Neutrophil (primary cell): ENCODE measurements around the gene SMAD6.

Experiments
- H3K27ac ChIP-seq: fragments of 200-600 bp; sonication (generic); 2 replicates; pipeline ENCODE4 v1.5.1; 2016; ENCODE audit warnings: mild to moderate bottlenecking, moderate library complexity
- H3K27me3 ChIP-seq: fragments of 200-600 bp; sonication (generic); 2 replicates; pipeline ENCODE4 v1.6.0; 2016; ENCODE audit warnings: mild to moderate bottlenecking
- H3K36me3 ChIP-seq: fragments of 200-600 bp; sonication (generic); 2 replicates; pipeline ENCODE4 v1.5.1; 2017
- H3K4me1 ChIP-seq, 2 experiments: fragments of 200-600 bp in 1 of 2; sonication (generic) in 1 of 2; 1 replicate in 1 of 2; 2 replicates in 1 of 2; pipeline versions ENCODE4 v1.5.1 to v1.6.1; 2013 to 2016; ENCODE audit warnings: low read depth in 1 of 2, low read length in 1 of 2, mild to moderate bottlenecking in 1 of 2, moderate library complexity in 1 of 2; ENCODE audit not compliant: control insufficient read depth in 1 of 2, insufficient read depth in 1 of 2
- H3K4me3 ChIP-seq, 2 experiments: fragments of 200-600 bp in 1 of 2; sonication (generic) in 1 of 2; 1 replicate in 1 of 2; 2 replicates in 1 of 2; pipeline ENCODE4 v1.5.1; 2013 to 2016; ENCODE audit warnings: low read depth in 1 of 2, low read length in 1 of 2, mild to moderate bottlenecking in 1 of 2, moderate library complexity in 1 of 2
- H3K9me3 ChIP-seq: fragments of 200-600 bp; sonication (generic); 2 replicates; pipeline ENCODE4 v1.5.1; 2016
- TF ChIP-seq, protein P1 (sequence below): fragments of 200-600 bp; sonication (generic); IDR thresholded peaks from 2 replicates; pipeline ENCODE4 v1.5.1; 2016; ENCODE audit warnings: antibody characterized with exemption

Gene SMAD6

DNA sequence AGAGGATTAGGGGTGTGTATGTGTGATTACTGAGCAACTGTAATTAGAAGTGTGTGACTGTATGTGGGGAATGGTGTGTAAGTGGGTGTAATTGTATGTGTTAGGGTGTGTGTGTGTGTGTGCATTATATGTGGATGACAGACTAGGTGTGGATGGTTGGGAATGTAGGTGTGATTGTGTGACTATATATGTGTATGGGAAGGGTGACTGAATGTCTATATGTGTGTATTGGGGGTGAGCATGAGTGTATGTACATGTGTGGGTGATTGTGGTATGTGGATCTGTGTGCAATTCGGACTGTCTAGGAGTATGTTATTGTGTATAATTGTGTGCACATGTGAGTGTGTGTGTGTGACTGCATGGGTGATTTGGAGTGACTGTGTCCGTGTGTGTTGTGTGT lies 43.2 kb upstream of the SMAD6 start:
- no peak overlapping the region for H3K27ac ChIP-seq
- no peaks in the 10 kb centered on the region for H3K36me3 ChIP-seq
- no peak overlapping the region for H3K4me3 ChIP-seq
- H3K4me1 ChIP-seq: peaks cover 3 to 7% of the 10 kb centered on the region in 2 experiments
- TF ChIP-seq, protein P1, sequence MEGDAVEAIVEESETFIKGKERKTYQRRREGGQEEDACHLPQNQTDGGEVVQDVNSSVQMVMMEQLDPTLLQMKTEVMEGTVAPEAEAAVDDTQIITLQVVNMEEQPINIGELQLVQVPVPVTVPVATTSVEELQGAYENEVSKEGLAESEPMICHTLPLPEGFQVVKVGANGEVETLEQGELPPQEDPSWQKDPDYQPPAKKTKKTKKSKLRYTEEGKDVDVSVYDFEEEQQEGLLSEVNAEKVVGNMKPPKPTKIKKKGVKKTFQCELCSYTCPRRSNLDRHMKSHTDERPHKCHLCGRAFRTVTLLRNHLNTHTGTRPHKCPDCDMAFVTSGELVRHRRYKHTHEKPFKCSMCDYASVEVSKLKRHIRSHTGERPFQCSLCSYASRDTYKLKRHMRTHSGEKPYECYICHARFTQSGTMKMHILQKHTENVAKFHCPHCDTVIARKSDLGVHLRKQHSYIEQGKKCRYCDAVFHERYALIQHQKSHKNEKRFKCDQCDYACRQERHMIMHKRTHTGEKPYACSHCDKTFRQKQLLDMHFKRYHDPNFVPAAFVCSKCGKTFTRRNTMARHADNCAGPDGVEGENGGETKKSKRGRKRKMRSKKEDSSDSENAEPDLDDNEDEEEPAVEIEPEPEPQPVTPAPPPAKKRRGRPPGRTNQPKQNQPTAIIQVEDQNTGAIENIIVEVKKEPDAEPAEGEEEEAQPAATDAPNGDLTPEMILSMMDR: no peak
- no peaks in the 10 kb centered on the region for H3K9me3 ChIP-seq
- H3K27me3 ChIP-seq: peaks cover 23% of the 10 kb centered on the region

DNA sequence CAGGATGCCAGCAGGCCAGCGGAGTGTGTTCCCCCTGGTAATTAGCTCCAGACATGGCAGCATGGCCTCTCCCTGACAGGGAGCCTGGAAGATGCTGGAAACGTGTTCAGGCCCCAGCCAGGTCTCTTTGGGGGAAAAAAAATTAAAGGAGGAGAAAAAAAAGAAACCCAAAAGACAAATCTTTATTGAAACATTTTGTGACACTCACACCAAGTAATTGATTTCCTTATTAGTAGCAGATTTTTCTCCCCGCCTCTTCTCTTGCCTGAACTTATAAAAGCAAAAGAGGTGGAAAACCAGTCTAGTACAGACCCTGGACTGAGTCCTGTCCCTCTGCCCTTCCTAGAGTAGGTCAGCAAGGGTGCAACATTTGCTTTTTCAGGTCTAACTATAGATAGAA lies 42.7 kb upstream of the SMAD6 start:
- Histone ChIP-seq H3K4me3 (no peak overlapping the region), H3K4me1 (peaks cover 3 to 7% of the 10 kb centered on the region in 2 experiments), H3K9me3 (no peaks in the 10 kb centered on the region), H3K27ac (no peak overlapping the region), H3K27me3 (peaks cover 18% of the 10 kb centered on the region), H3K36me3 (no peaks in the 10 kb centered on the region)
- TF ChIP-seq, protein P1: no peak

DNA sequence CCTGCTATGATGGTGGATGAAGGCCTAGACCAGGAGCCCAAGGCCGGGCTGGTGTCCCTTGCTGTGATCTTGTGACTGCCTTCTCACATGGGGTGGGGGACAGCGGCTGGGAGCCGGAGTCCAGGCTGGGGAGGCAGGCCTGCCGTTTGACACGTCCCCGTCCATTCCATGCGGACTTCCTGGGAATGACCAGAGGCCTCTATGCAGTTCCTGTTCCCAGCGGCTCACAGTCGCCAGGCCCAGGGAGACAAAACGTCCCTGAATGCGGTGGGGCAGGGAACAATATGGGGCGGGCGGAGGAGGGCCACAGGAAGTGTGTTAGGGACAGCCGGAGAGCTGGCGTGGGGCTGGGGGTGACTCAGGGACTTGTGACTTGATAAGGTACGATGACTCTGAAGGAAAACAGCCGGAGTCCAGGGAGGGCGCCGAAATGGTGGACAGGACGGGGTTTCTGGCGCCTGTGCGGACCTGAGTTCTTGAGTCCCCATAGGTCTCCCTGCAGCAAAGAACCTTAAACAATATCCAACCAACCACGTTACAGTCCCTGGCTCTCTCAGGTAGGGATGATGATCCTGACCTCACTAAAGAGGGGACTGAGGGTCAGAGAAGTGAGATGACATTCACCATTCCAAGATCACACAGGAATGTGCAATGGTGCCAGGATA lies 40.5 kb upstream of the SMAD6 start:
- Histone ChIP-seq H3K4me1 (no peaks in the 10 kb centered on the region), H3K36me3 (no peaks in the 10 kb centered on the region), H3K4me3 (no peak overlapping the region), H3K27me3 (no peaks in the 10 kb centered on the region), H3K9me3 (no peaks in the 10 kb centered on the region), H3K27ac (no peak overlapping the region)
- TF ChIP-seq, protein P1: no peak

DNA sequence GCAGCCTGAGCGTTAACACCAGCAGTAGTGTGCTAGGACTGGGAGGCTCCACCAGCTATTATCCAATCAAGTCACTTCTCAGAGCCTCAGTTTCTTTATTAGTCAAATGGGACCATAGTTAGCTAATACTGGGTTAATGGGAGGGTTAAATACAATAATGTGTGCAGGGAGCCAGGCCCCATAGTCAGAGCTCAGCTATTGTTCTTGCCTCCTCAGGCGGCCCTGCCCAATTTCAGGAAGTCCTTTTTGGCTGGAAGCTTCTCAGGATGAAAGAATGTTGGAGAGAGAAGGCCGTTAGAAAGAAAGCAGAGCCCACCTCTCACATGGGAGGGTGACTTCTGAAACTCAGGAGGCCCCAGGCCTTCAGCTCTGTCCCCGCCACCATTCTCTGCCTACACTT lies 39.5 kb upstream of the SMAD6 start:
- Histone ChIP-seq H3K27me3 (no peaks in the 10 kb centered on the region), H3K27ac (no peak overlapping the region), H3K9me3 (no peaks in the 10 kb centered on the region), H3K36me3 (no peaks in the 10 kb centered on the region), H3K4me3 (no peak overlapping the region), H3K4me1 (no peaks in the 10 kb centered on the region)
- TF ChIP-seq, protein P1: no peak

DNA sequence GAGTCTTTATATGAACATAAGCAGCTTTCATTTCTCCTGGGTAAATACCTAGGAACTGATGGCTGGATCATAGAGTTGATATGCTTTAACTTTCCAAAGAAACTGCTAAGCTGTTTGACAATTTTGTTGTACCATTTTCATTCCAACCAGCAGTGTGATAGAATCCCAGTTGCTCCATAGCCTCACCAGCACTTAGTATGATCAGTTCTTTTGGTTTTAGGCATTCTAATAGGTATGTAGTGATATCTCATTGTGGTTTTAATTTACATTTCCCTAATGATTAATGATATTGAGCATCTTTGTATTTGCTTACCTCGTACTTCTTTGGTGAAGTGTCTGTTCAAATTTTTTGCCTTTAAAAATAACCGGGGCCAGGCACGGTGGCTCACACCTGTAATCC lies 38.4 kb upstream of the SMAD6 start:
- TF ChIP-seq, protein P1: no peak
- Histone ChIP-seq H3K36me3 (no peaks in the 10 kb centered on the region), H3K27ac (no peak overlapping the region), H3K9me3 (no peaks in the 10 kb centered on the region), H3K27me3 (no peaks in the 10 kb centered on the region), H3K4me3 (no peak overlapping the region), H3K4me1 (no peaks in the 10 kb centered on the region)
